ENCODE results near the gene EEF1AKMT1. TPM values are rescaled to one million over a fixed set of nuclear protein-coding genes. Genes with fewer than 3 reads are reported as not detected.

Gene EEF1AKMT1
- total RNA-seq, 4 donors from 2014 or later = 8.2 to 23.7 (median 18.5) TPM

DNA sequence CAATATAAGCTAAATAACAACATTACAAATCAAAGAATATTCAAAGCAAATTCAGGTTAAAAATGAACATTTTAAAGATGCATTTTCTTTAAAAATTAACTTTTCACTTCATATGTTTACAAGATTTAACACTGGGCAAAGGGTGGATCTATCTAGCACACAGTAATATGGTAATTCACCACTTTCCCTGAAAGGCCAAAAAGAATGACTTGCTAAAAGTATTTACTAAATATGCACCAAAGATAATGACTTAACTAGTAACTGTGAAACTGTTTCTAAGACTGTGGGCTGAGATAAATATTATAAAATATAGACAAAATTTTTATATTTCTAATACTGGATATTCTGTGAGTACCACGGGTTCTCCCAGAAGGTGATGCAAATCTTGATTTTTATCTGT lies 4.5 kb upstream of the EEF1AKMT1 start:
- 91 to 93% methylated on average over 1 of the region's 1 CpG for WGBS, 2 donors
- TF ChIP-seq EP300 (IDR thresholded peaks at IDR 0.05) (no peak), POLR2A (IDR thresholded peaks at IDR 0.05) (no peak)
- TF ChIP-seq, protein P1, sequence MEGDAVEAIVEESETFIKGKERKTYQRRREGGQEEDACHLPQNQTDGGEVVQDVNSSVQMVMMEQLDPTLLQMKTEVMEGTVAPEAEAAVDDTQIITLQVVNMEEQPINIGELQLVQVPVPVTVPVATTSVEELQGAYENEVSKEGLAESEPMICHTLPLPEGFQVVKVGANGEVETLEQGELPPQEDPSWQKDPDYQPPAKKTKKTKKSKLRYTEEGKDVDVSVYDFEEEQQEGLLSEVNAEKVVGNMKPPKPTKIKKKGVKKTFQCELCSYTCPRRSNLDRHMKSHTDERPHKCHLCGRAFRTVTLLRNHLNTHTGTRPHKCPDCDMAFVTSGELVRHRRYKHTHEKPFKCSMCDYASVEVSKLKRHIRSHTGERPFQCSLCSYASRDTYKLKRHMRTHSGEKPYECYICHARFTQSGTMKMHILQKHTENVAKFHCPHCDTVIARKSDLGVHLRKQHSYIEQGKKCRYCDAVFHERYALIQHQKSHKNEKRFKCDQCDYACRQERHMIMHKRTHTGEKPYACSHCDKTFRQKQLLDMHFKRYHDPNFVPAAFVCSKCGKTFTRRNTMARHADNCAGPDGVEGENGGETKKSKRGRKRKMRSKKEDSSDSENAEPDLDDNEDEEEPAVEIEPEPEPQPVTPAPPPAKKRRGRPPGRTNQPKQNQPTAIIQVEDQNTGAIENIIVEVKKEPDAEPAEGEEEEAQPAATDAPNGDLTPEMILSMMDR (IDR thresholded peaks at IDR 0.05) = no peak
- H3K4me1 ChIP-seq = peaks cover 0 to 4% (median 0%) of the 10 kb centered on the region in 4 donors

DNA sequence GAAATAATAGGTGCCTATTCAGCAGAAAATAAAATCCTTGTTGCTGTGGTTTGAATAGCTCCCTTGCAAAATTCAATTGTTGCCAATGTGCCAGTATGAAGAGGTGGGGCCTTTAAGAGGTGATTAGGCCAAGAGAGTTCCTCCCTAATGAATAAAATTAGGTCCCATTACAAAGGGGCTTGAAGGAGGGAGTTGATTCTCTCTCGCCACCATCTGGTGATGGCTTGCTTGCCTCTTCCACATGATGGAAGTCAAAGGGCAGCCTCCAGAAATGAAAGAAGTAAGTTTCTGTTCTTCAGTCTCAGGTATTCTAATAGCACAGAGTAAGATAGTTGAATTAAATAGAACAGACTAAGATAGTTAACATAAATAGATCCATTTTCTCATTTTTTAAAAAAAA lies 3.0 kb upstream of the EEF1AKMT1 start:
- 94 to 100% methylated on average over 1 of the region's 1 CpG for WGBS, 2 donors

More for the DNA sequence above, 4.5 kb upstream of the EEF1AKMT1 start:
- H3K4me3 ChIP-seq = no peak overlapping the region
- H3K9me3 ChIP-seq = no peaks in the 10 kb centered on the region
- DNase-seq (ENCODE audit: low spot score in 2 of 2) = no peak
- H3K27ac ChIP-seq = no peak overlapping the region
- peaks cover 0 to 23% (median 0%) of the 10 kb centered on the region in 3 donors for H3K36me3 ChIP-seq
- H3K27me3 ChIP-seq = no peaks in the 10 kb centered on the region

DNA sequence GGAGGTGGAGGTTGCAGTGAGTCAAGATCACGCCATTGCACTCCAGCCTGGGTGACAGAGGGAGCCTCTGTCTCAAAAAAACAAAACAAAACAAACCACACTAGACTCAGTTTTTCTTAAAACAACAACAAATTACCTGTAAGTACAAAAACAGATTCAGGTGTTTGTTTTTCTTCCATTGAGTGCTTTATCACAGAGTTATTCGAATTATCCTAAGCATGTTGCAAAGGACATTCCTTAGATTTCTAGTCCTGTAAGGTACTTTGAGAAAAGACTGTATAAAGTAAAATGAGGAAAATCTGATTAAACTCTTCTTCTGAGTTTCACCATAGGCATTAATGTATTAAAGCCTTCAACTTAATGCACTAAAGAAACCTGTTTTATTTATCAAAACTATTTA lies 2.2 kb upstream of the EEF1AKMT1 start:
- no peak for DNase-seq (ENCODE audit: low spot score in 2 of 2)
- no peak overlapping the region for H3K27ac ChIP-seq
- H3K27me3 ChIP-seq = no peaks in the 10 kb centered on the region
- H3K9me3 ChIP-seq = no peaks in the 10 kb centered on the region
- H3K4me3 ChIP-seq = no peak overlapping the region
- TF ChIP-seq POLR2A (IDR thresholded peaks at IDR 0.05) = no peak
- TF ChIP-seq, protein P1 (IDR thresholded peaks at IDR 0.05) = no peak
- no peak for TF ChIP-seq EP300 (IDR thresholded peaks at IDR 0.05)
- H3K4me1 ChIP-seq = peaks cover 0 to 21% (median 4%) of the 10 kb centered on the region in 4 donors
- 98 to 99% methylated on average over 2 of the region's 2 CpGs for WGBS, 2 donors
- H3K36me3 ChIP-seq = peaks cover 0 to 4% (median 0%) of the 10 kb centered on the region in 3 donors

More for the DNA sequence above, 3.0 kb upstream of the EEF1AKMT1 start:
- no peaks in the 10 kb centered on the region for H3K9me3 ChIP-seq
- no peak overlapping the region for H3K4me3 ChIP-seq
- H3K27me3 ChIP-seq = no peaks in the 10 kb centered on the region
- H3K36me3 ChIP-seq = peaks cover 0 to 7% (median 0%) of the 10 kb centered on the region in 3 donors
- no peak overlapping the region for H3K27ac ChIP-seq
- TF ChIP-seq EP300 (IDR thresholded peaks at IDR 0.05) = no peak
- TF ChIP-seq POLR2A (IDR thresholded peaks at IDR 0.05) = no peak
- TF ChIP-seq, protein P1 (IDR thresholded peaks at IDR 0.05) = no peak
- peaks cover 0 to 17% (median 4%) of the 10 kb centered on the region in 4 donors for H3K4me1 ChIP-seq
- DNase-seq (ENCODE audit: low spot score in 2 of 2) = no peak

DNA sequence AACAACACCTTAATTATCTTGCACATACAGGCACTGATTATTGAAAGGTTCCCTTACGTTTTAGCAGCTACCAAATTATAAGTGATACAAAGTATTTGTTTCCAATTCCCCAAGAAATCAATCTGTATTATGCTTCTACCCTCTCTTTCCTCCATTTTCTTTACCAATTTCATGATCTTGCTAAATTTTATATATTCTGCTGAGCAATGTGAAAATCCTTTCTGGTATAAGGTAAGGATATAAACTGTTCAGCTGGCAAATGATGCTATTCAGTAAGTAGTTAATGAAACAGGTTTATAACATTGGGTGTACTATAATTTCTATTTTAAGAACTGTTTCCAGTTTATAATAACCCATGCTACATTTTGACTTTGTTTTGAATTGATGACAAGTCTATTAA lies 985 bp upstream of the EEF1AKMT1 start:
- H3K4me3 ChIP-seq = no peak overlapping the region
- DNase-seq (ENCODE audit: low spot score in 2 of 2) = no peak
- TF ChIP-seq, protein P1 (IDR thresholded peaks at IDR 0.05) = no peak
- TF ChIP-seq POLR2A (IDR thresholded peaks at IDR 0.05) (no peak), EP300 (IDR thresholded peaks at IDR 0.05) (no peak)
- H3K27ac ChIP-seq = peak overlapping the region in 1 of 4 donors; percentile 92
- 76 to 82% methylated on average over 1 of the region's 1 CpG for WGBS, 2 donors
- H3K4me1 ChIP-seq = peaks cover 0 to 21% (median 4%) of the 10 kb centered on the region in 4 donors
- H3K9me3 ChIP-seq = peaks cover 0 to 5% (median 0%) of the 10 kb centered on the region in 4 donors
- peaks cover 0 to 14% (median 0%) of the 10 kb centered on the region in 3 donors for H3K36me3 ChIP-seq
- H3K27me3 ChIP-seq = no peaks in the 10 kb centered on the region

DNA sequence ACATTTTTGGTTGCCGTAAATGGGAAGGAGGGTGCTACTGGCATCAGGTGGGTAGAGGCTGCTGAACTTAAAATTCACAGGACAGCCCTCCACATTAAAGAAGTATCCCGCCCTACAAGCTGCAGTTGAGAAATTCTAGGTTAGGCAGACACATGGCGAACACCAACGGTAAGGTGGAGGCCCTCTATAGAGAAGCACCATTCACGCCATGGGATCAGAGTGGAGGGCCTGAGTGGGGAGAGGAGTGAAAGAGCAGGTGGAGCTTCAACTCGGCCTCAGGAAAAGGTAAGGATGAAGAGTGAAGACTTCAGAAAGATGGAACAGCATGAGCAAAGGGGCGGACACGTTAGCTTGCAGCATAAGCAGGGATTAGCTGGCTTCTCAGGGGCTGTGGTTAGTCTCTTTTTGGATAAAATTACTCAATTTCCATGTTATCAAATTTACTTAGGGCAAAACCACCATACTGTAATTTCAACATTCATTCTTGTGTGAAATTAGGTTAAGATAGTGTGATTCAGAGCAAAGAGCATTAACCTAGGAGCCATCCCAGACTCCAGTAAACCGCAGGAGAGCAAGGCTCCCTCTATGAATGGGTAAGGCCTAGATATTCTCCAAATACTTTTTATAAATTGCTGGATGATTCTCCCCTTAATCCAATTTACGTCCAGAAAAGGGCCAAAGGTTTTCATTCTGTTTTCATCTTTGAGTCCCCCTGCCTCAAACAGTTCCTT lies 1.2 kb downstream of the EEF1AKMT1 start:
- WGBS, 2 donors = 85% methylated on average over 10 of the region's 10 CpGs

More for the DNA sequence above, 1.2 kb downstream of the EEF1AKMT1 start:
- Histone ChIP-seq H3K27ac (peak overlapping the region in 3 of 4 donors; percentile 92 to 93 (median 93)), H3K27me3 (no peaks in the 10 kb centered on the region), H3K4me1 (peaks cover 0 to 21% (median 4%) of the 10 kb centered on the region in 4 donors), H3K36me3 (peaks cover 0 to 36% (median 0%) of the 10 kb centered on the region in 3 donors), H3K9me3 (peaks cover 0 to 27% (median 4%) of the 10 kb centered on the region in 4 donors), H3K4me3 (peak overlapping the region; percentile 69 to 81 (median 74))
- no peak for TF ChIP-seq POLR2A (IDR thresholded peaks at IDR 0.05)
- TF ChIP-seq, protein P1 (IDR thresholded peaks at IDR 0.05) = no peak
- no peak for TF ChIP-seq EP300 (IDR thresholded peaks at IDR 0.05)
- DNase-seq (ENCODE audit: low spot score in 2 of 2) = no peak
